HS-27A (cell line): ENCODE measurements around the gene SHANK3.

Experiments used
- DNase-seq: peaks from one replicate; pipeline ENCODE4 v3.0.0-alpha.2; 2012; ENCODE audit warnings: low read depth, missing footprints

The SHANK3 gene

DNA sequence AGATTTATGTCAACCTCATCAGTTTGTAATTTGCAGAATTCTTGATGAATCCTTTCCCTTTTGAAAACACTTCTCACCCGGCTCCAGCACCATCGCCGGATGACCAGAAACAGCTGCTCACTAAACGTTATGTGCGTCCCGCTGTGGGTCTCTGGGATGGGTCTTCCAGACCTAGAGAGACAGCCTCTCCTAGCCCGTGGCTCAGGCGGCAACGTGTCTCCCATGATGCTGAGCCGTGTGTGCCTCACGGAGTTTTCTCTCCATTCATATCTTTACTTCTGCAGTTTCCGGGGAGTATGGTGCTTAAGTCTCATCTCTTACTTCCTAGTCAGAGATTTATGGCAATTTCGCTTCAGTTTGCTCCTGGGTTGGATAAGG lies 40.4 kb downstream of the SHANK3 start:
- DNase-seq, result no peak

DNA sequence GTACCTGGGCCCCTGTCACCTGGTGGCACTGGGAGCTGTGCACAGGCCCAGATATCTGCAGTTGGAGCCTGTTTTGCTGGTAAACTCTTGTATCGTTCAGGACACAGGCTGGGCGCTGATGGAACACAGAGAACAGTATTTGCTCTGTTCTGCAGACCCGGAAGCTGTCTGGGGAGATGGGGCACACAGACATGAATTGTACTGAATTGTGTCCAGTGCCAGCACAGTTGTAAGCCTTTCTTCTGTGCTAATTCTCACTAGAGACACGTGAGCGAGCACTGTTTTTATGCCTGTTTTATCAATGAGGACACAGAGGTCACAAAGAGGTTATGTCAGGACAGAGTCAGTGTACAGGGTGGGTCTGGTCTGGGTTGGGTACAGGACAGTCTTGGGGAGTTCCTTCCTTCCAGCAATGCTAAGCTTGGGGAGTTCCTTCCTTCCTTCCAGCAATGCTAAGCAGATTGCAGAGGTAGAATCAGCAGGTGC lies 41.0 kb downstream of the SHANK3 start:
- DNase-seq, result no peak

DNA sequence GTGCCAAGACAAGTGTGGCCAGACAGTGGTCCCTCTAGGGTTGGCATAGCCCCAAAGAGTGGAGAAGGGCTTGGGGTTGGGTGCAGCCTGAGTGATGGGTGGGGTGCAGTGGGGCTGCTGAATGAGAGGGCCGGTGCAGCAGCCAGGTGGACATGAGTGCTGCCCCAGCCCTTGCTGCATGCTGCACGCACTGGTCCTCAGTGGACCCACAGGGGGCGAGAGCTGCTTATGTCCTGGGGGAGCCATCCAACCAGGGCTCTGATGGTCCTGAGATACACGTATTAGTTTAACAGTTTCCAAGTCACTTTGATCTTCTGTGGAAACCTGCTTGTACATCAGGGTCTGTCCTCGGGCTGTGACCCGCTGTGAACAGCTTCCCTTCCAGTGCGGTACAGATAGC lies 41.5 kb downstream of the SHANK3 start:
- no peak for DNase-seq

DNA sequence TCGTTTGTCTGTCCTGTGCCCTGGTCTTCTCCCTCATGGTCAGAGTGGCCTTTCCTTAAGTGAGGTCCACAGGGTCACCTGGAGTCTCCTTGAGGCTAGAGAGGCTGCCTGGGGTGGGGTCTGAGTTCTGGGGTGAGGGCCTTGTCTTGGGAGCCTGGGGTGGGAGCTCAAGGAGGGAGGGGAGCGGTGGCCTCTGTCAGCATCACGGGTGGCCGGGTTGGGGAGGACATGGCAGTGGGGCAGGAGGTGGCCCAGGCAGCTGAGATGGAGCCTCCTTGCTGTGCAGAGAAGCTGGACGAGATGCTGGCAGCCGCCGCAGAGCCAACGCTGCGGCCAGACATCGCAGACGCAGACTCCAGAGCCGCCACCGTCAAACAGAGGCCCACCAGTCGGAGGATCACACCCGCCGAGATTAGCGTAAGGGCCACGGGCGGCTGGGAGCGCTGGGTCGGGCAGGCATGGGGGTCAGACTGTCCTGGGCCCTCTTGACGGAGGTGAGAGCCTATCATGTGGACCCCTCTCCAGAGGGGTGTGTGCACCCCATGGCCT lies 42.1 kb downstream of the SHANK3 start:
- DNase-seq, result no peak

DNA sequence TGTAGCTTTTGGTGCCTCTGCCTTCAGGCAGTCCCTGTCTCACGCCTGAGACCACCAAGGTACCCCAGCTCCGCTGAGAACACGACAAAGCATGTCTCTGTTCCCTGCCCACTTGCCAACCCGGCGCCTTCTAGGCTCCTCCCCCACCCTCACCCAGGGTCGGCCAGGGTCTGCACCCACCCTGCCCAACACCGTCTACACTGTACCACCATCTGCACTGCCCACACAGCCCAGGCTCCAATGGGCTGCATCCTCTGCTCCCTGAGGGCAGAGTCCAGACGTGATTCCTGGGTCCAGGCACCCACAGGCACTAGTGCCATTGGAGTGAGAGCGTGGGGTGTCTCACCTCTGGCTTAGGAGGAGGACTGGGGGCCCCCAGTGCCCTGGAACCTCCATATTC lies 42.6 kb downstream of the SHANK3 start:
- no peak for DNase-seq

DNA sequence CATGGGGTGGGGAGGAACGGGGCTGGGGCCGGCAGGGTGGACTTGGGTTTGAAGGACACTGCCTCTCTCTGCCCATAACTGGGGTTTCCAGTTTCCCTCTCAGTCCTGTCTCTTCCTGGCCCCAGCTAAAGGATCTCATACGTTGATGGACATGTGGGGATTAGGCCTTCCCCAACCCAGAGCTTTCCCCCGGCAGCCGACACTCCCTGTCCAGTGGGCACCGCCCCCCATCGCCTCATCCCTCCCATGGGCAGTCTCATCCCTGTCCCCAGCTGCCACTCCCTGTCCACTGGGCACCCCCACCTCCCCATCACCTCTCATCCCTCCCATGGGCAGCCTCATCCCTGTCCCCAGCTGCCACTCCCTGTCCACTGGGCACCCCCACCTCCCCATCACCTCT lies 43.2 kb downstream of the SHANK3 start:
- DNase-seq, result no peak

DNA sequence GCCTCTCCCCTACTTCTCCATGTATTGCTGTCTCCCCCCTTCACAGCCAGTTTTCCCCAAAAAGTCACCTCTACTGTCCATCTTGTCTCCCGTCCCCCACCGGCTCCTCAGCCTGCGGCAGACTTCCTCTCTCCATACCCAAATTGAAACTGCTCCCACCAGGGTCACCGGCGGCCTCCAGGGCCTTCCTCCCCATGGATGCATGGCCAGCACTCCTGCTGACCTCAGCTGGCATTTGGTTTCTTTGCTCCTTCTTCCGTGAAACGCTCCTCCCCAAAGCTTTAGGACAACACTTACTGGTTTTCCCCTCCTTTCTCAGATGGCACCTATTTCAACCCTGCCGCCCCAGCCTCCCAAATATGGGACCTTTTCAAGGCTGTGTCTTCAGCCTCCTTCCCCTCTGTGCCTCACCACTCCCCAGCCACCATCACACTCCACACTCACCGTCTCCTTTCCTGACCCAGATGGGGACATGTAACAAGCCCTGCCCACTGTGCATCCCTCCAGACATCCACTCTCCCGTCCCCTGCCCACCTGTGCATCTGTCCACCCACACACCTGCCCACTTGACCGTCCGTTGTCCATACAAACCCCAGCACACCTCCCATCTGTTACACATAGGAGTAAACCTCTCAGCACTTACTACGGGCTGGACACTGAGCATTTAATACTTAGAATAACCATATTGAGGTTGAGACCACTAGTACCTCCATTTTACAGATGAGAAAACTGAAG lies 43.8 kb downstream of the SHANK3 start:
- no peak for DNase-seq

DNA sequence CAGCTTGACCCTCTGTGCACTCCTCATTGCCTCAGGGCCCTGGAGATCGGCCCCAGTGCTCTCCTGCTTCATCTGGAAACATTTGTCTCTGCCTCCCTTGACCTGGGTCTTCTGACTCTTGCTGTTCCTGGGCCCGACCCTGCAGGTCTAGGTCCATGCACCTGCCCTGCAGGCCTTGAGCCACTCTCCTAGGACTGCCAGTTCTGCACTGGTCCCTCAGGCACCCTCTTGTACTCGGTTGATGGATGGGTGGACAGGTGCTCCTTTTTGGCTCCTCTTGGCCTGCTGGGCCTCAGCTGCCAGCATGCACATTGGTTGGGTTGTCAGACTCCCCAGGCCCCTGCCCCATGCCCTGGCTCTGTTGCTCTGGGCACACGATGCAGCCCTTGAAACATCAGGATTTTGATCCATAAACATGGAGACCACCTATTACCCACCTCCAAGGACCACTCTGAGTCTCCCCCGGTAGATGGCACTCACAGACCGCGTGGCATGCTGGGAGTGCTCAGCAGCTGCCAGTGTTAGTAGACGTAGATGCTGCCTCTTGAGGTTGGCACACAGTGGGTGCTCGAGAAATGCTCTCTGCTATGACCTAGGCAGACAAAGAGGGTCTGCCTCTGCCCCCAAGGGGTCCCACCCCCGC lies 45.2 kb downstream of the SHANK3 start:
- DNase-seq, result no peak

DNA sequence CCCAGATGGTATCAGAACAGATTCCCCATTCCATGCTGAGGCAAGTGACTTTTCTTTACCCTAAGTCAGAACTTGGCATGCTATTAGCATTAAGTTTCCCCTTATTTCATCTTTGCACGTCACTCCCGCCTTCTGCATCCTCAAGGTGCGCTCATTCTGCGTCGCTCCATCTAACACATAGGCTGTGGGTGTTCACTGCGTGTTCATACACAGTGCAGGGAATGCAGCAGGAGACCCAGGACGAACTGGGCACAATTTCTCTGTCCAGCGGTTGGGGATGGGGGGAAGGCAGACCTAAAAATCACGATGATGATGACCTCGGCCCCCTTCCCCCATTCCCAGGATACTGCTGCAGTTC lies 45.7 kb downstream of the SHANK3 start:
- DNase-seq, result no peak

DNA sequence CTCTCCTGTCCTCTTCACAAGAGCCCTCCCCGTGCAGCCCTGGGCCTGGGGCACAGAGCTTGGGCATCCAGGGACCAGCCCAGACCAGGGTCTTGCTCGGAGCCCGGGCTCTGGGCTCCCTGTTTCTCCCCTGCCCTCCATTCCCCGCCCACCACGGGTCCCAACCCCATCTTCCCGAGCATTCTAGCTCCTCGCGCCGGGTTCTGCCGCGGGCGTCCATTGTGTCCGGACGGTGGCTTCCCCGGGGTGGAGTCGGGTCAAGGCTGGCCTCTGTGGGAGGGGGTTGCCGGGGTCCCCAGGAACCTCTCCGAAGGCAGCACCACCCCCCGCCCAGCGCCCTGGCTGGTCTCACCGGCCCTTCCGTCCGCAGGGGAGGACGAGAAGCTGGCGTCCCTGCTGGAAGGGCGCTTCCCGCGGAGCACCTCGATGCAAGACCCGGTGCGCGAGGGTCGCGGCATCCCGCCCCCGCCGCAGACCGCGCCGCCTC lies 47.2 kb downstream of the SHANK3 start:
- no peak for DNase-seq

DNA sequence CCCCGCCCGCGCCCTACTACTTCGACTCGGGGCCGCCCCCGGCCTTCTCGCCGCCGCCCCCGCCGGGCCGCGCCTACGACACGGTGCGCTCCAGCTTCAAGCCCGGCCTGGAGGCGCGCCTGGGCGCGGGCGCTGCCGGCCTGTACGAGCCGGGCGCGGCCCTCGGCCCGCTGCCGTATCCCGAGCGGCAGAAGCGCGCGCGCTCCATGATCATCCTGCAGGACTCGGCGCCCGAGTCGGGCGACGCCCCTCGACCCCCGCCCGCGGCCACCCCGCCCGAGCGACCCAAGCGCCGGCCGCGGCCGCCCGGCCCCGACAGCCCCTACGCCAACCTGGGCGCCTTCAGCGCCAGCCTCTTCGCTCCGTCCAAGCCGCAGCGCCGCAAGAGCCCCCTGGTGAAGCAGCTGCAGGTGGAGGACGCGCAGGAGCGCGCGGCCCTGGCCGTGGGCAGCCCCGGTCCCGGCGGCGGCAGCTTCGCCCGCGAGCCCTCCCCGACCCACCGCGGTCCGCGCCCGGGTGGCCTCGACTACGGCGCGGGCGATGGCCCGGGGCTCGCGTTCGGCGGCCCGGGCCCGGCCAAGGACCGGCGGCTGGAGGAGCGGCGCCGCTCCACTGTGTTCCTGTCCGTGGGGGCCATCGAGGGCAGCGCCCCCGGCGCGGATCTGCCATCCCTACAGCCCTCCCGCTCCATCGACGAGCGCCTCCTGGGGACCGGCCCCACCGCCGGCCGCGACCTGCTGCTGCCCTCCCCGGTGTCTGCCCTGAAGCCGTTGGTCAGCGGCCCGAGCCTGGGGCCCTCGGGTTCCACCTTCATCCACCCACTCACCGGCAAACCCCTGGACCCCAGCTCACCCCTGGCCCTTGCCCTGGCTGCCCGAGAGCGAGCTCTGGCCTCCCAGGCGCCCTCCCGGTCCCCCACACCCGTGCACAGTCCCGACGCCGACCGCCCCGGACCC lies 48.0 kb downstream of the SHANK3 start:
- no peak for DNase-seq

DNA sequence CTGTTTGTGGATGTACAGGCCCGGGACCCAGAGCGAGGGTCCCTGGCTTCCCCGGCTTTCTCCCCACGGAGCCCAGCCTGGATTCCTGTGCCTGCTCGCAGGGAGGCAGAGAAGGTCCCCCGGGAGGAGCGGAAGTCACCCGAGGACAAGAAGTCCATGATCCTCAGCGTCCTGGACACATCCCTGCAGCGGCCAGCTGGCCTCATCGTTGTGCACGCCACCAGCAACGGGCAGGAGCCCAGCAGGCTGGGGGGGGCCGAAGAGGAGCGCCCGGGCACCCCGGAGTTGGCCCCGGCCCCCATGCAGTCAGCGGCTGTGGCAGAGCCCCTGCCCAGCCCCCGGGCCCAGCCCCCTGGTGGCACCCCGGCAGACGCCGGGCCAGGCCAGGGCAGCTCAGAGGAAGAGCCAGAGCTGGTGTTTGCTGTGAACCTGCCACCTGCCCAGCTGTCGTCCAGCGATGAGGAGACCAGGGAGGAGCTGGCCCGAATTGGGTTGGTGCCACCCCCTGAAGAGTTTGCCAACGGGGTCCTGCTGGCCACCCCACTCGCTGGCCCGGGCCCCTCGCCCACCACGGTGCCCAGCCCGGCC lies 48.7 kb downstream of the SHANK3 start:
- DNase-seq, result no peak

DNA sequence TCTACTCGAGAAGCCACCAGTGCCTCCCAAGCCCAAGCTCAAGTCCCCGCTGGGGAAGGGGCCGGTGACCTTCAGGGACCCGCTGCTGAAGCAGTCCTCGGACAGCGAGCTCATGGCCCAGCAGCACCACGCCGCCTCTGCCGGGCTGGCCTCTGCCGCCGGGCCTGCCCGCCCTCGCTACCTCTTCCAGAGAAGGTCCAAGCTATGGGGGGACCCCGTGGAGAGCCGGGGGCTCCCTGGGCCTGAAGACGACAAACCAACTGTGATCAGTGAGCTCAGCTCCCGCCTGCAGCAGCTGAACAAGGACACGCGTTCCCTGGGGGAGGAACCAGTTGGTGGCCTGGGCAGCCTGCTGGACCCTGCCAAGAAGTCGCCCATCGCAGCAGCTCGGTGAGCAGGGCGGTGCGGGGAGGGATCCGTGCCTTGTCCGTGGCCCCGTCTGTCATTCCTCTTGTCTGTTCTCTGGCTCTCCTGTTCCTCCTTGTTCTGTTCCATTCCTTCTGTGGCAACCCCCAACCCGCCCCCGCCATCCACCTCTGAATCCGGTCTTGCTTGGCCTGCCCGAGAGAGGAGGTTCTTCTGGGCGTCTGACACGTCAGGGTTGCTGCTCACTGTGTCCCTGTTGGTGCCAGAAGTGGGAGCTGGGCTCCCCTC lies 49.6 kb downstream of the SHANK3 start:
- DNase-seq, result no peak
